A673 (cell line): Measurements from ENCODE around the gene CEP192. TPM values are rescaled to one million over a fixed set of nuclear protein-coding genes. Genes with fewer than 3 reads are reported as not detected.

Experiments used
- BruUV-seq: library from RNA; stranded (reverse); fragments of 400-500 nt; replicated peaks from 2 replicates; lab custom pipeline; 2021; lab: Mats Ljungman, UMichigan
- CTCF ChIA-PET: fragments of 300-600 bp; sonication (Branson Sonifier 250); formaldehyde crosslinking; loops from one replicate; lab custom pipeline; 2022; ENCODE audit warnings: antibody characterized with exemption; lab: Charles Lee
- POLR2A ChIA-PET: fragments of 300-600 bp; sonication (Branson Sonifier 250); formaldehyde crosslinking; loops from one replicate; lab custom pipeline; 2022; ENCODE audit warnings: antibody characterized with exemption; ENCODE audit not compliant: low non-redundant PET; lab: Charles Lee
- DNase-seq: peaks from one replicate; pipeline ENCODE4 v3.0.0-alpha.2; 2015; ENCODE audit warnings: low spot score
- H3K27ac ChIP-seq: fragments of 200-600 bp; sonication (generic); 2 replicates; pipeline ENCODE4 v1.5.1; 2016; ENCODE audit warnings: mixed run types, low read depth, mild to moderate bottlenecking, mixed read lengths, antibody characterized with exemption, low read length; ENCODE audit not compliant: poor library complexity, severe bottlenecking
- H3K27me3 ChIP-seq: fragments of 200-600 bp; sonication (generic); replicated peaks from 2 replicates; pipeline ENCODE4 v1.6.1; 2017; ENCODE audit warnings: mixed run types, low read depth, mild to moderate bottlenecking, mixed read lengths, antibody characterized with exemption, low read length; ENCODE audit not compliant: insufficient read depth, poor library complexity
- H3K36me3 ChIP-seq: fragments of 200-600 bp; sonication (generic); 2 replicates; pipeline ENCODE4 v1.6.1; 2016; ENCODE audit warnings: mixed run types, mild to moderate bottlenecking, mixed read lengths, antibody characterized with exemption, low read length; ENCODE audit not compliant: insufficient read depth, poor library complexity, severe bottlenecking
- H3K4me1 ChIP-seq: fragments of 200-600 bp; sonication (generic); 2 replicates; pipeline ENCODE4 v1.6.1; 2017; ENCODE audit warnings: mixed run types, mild to moderate bottlenecking, mixed read lengths, antibody characterized with exemption, low read length; ENCODE audit not compliant: insufficient read depth, poor library complexity, severe bottlenecking
- H3K4me3 ChIP-seq: fragments of 200-600 bp; sonication (generic); 2 replicates; pipeline ENCODE4 v1.5.1; 2016; ENCODE audit warnings: low read depth, mixed run types, mild to moderate bottlenecking, mixed read lengths, low read length; ENCODE audit not compliant: poor library complexity, severe bottlenecking
- H3K9me3 ChIP-seq: fragments of 200-600 bp; sonication (generic); 2 replicates; pipeline ENCODE4 v1.6.1; 2016; ENCODE audit warnings: mixed run types, low read depth, mild to moderate bottlenecking, mixed read lengths, antibody characterized with exemption, low read length; ENCODE audit not compliant: poor library complexity, severe bottlenecking
- EZH2 ChIP-seq: fragments of 200-600 bp; sonication (generic); IDR thresholded peaks from 2 replicates; pipeline ENCODE4 v1.6.1; 2017; ENCODE audit warnings: borderline replicate concordance, low read depth, mild to moderate bottlenecking, mixed read lengths, antibody characterized with exemption, low read length; ENCODE audit not compliant: poor library complexity, severe bottlenecking
- intact Hi-C: fragments of 100-400 bp; cut with micrococcal nuclease; formaldehyde crosslinking; loops from one replicate; pipeline ENCODE4 v1.10.0; 2022; ENCODE audit not compliant: unreplicated experiment
- total RNA-seq: library from RNA; stranded (reverse); gene quantifications from 2 replicates; pipeline ENCODE4 v1.2.3, GENCODE V29; 2021
- TF ChIP-seq, protein P1 (sequence below): fragments of 300-800, 200-600 bp; sonication (generic); conservative IDR thresholded peaks from 2 replicates; pipeline ENCODE4 v1.5.1; 2017; ENCODE audit warnings: low read depth, mild to moderate bottlenecking, antibody characterized with exemption, low read length, moderate library complexity, mixed read lengths

CEP192 gene
- total RNA-seq, 1 experiment from 2014 or later = 46.4 TPM

DNA sequence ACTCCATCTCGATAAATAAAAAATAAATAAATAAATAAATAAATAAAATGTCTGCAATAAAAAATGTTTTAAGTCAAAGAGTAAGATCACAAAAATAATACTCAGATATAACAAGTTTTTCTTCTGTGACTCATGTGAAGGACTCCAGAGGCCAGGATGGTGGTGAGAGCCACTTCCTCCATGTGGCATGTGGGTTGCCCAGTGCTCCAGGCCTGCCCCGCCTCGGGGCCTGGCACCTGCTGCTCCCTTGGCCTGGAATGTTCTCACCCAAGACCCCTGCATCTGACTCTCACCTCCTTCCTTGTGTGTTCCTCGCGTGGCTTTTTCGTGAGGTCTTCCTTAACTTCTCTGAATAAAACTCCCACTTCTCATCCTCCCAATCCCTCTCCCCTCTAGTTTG, 150.0 kb downstream of the CEP192 start:
- H3K4me1 ChIP-seq = peaks cover 10% of the 10 kb centered on the region
- intact Hi-C loops = no loop called here
- H3K27ac ChIP-seq = no peak overlapping the region
- no TSS peak for BruUV-seq
- H3K36me3 ChIP-seq = no peaks in the 10 kb centered on the region
- ChIA-PET POLR2A (no interaction called here), CTCF (no interaction called here)
- H3K9me3 ChIP-seq = peaks cover 23% of the 10 kb centered on the region
- no peak for DNase-seq
- TF ChIP-seq, protein P1, sequence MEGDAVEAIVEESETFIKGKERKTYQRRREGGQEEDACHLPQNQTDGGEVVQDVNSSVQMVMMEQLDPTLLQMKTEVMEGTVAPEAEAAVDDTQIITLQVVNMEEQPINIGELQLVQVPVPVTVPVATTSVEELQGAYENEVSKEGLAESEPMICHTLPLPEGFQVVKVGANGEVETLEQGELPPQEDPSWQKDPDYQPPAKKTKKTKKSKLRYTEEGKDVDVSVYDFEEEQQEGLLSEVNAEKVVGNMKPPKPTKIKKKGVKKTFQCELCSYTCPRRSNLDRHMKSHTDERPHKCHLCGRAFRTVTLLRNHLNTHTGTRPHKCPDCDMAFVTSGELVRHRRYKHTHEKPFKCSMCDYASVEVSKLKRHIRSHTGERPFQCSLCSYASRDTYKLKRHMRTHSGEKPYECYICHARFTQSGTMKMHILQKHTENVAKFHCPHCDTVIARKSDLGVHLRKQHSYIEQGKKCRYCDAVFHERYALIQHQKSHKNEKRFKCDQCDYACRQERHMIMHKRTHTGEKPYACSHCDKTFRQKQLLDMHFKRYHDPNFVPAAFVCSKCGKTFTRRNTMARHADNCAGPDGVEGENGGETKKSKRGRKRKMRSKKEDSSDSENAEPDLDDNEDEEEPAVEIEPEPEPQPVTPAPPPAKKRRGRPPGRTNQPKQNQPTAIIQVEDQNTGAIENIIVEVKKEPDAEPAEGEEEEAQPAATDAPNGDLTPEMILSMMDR = no peak
- TF ChIP-seq EZH2 = no peak
- no peak overlapping the region for H3K4me3 ChIP-seq
- no peaks in the 10 kb centered on the region for H3K27me3 ChIP-seq

DNA sequence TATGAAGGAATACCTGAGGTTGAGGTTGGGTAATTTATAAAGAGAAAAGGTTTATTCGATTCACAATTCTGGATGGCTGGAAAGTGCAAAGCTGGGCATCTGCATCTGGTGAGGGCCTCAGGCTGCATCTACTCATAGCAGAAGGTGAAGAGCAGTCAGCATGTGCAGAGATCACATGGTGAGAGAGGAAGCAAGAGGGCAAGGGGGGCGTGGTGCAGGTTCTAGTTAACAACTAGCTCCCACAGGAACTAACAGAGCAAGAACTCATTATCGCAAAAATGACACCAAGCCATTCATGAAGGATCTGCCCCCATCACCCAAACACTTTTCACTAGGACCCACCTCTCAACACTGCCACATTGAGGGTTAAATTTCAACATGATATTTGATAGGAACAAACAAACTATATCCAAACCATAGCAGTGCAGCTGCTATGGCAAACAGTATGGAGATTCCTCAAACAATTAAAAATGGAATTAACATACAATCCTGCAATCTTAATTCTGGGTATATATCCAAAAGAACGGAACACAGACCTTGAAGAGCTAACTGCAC, 154.6 kb downstream of the CEP192 start:
- H3K27me3 ChIP-seq = no peaks in the 10 kb centered on the region
- CTCF ChIA-PET = interaction anchor here (0.5 kb wide), 1 partner anchor 16 kb away, joined by 5 read pairs; no protein-coding TSS in a partner anchor
- POLR2A ChIA-PET = no interaction called here
- no peak for TF ChIP-seq EZH2
- TF ChIP-seq, protein P1 = no peak
- no peaks in the 10 kb centered on the region for H3K4me1 ChIP-seq
- H3K4me3 ChIP-seq = no peak overlapping the region
- BruUV-seq = no TSS peak
- H3K9me3 ChIP-seq = peaks cover 23% of the 10 kb centered on the region
- intact Hi-C loops = no loop called here
- no peak overlapping the region for H3K27ac ChIP-seq
- DNase-seq = no peak
- H3K36me3 ChIP-seq = no peaks in the 10 kb centered on the region

GRCh38 chr18:13147130-13147529, 156.0 kb downstream of the CEP192 start:
- Histone ChIP-seq H3K27me3 (no peaks in the 10 kb centered on the region), H3K9me3 (peaks cover 23% of the 10 kb centered on the region), H3K27ac (no peak overlapping the region), H3K36me3 (no peaks in the 10 kb centered on the region), H3K4me1 (no peaks in the 10 kb centered on the region), H3K4me3 (no peak overlapping the region)
- BruUV-seq = no TSS peak
- ChIA-PET POLR2A (no interaction called here), CTCF (no interaction called here)
- intact Hi-C loops = no loop called here
- DNase-seq = peak; percentile 52
- TF ChIP-seq, protein P1 = no peak
- no peak for TF ChIP-seq EZH2
